HG03066 (cell line): ENCODE data around the gene RAI1.
"Not testable (repeated sequence)": the region's sequence is repeated elsewhere in the genome, so short reads cannot be mapped to it uniquely, and the experiment has no call there.

Experiments
- ATAC-seq: cut with Tn5 transposase; IDR thresholded peaks from one replicate; pipeline ENCODE4 v1.9.1; 2021; ENCODE audit warnings: low read depth; ENCODE audit not compliant: unreplicated experiment

Gene RAI1

DNA sequence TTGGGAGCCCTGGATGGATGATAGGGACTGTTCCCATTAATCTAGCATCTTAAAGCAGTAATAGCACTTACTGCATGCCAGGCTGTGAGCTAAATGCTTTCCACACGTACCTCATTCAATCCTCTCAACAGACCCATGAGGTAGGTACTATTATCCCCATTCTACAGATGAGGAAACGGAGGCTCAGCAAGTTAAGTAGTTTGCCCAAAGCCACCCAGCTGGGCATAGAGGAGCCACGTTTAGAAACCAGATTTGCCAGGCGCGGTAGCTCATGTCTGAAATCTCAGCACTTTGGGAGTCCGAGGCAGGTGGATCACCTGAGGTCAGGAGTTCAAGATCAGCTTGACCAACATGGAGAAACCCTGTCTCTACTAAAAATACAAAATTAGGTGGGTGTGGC is 2.0 kb upstream of the RAI1 start:
- no peak for ATAC-seq

DNA sequence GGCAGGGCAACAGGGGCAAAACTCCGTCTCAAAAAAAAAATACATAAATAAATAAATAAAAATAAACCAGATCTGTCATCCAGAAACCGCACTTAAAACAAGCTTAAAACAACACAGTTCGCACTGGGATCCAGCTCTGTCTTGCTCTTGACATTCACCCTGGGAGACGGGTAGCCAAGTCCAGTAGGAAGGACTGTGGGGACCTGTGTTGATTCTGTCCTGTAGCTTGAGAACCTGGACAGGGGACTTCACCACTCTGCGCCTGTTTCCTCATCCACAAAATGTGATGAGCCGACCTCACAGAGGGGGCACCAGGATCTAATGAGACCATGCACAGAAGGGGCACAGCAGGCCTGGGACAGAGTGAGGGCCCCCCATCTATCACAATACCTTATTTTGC is 1.5 kb upstream of the RAI1 start:
- no peak for ATAC-seq

DNA sequence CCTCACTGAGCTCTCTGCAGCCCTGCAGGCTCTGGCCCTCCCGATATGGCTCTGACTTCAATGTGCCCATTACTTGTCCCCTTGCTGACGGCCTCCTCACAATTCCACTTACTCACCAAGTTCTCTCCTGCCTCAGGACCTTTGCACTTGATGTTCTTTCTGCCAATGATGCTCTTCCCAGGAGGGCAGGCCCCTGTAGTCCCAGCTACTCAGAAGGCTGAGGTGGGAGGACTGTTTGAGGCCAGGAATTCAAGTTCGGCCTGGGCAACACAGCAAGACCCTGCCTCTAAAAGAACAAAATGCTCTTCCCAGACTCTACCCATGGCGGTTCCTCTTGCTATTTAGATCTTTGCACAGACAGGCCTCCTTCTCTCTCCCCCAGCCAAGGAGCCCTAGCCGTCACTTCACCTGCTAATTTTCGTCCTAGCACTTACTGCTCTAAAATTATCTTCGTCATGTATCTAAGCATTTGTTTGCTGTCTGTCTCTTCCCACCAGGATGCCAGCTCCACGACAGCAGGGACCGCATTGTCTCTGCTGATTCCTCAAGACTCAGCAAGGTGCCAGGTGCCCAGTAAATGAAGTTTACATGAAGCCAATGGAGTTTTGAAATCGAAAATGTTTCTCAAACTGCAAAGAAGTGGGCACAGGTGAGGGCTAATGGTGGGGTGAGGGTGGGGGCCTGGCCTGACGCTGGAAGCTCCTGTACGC is 626 bp upstream of the RAI1 start:
- ATAC-seq = no peak

DNA sequence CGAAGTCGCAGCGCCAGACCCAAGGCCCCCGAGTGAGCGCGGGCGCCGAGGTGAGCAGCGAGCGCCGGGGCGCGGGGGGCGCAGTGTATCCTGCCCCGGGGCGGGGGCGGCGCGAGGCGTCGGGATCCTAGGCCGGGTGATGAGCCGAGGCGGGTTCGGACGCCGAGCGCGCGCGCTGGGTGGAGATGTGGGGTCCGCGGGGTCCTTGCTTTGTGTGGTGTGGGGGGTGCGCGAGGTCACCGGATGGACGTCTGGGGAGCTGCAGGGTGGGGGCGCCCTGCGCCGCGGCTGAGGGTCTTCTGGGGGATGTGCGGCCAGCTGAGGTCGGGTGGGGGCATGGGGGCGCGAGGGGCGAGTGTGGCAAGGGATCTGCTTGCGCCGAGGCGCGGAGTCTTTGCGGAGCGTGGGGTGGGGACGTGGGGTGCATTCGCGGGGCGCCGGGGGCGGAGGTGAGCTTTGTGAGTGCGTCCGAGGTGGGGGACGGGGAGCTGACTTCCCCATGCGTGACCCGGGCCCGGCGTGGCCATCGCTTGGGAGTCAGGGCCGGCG is 560 bp downstream of the RAI1 start:
- no peak for ATAC-seq

DNA sequence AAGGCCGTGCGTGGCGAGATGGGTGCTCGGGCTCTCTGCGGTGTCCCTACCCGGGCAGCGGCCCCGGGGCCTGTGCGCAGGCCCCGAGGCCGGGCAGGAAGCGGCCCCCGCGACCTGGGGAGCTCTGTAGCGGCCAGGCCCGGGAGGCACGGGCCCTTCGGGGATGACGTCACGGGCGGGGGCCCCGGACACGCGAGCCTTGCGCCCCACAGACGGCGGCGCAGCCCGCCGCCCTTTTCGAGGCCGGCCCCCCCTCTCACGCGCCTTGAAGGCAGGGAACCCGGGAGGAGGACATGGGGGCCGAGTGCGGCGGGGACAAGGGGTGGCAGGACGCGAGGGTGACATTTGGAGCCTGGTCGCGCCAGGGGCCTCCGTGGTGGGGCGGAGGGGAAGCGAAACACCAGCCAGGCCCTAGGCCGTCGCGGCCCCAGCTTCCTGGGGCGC is 1.1 kb downstream of the RAI1 start:
- no peak for ATAC-seq

DNA sequence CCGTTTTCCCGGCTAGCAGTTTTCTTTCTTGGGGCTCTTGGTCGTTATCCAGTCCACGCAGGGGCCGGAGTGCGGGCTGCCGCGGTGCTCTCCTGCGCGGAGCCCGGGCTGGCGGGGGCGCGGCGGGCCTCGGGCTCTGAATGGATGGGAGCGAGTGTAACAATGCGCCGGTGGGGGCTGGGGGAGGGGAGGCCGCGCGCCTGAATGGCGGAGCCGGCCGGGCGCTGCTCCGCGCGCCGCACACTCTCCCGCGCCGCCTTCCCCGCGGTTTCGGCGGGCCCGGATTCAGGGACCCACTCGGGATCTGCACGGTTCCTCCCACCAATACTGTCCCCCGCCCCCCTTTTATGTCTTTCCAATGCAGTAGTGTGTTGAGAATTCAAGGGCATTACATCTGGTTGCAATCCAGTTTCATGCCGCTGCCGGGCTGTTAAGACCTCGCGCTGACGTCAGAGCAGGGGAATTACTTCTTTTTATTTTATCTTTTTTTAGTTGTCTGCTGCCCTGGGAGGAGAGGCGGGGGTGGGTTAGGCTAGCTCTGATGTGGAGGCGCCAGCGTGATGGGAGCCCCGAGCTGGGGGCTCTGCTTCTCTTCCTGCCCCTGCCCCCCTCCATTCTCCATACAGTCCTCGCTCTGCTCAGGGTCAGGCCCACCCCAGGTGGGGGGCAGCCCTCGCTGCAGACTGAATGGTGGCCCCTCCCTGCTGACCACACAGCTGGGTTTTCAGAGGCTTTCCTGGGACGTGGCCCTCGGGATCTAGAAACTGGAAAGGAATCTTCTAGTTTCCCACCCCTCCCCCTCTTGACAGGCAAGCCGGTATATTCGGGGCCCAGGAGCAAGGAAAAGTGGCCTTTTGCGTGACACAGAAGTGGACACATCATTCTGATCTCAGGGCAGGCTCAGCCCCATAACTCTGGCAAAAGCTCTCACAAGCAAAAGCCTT is 1.8 kb downstream of the RAI1 start:
- no peak for ATAC-seq

DNA sequence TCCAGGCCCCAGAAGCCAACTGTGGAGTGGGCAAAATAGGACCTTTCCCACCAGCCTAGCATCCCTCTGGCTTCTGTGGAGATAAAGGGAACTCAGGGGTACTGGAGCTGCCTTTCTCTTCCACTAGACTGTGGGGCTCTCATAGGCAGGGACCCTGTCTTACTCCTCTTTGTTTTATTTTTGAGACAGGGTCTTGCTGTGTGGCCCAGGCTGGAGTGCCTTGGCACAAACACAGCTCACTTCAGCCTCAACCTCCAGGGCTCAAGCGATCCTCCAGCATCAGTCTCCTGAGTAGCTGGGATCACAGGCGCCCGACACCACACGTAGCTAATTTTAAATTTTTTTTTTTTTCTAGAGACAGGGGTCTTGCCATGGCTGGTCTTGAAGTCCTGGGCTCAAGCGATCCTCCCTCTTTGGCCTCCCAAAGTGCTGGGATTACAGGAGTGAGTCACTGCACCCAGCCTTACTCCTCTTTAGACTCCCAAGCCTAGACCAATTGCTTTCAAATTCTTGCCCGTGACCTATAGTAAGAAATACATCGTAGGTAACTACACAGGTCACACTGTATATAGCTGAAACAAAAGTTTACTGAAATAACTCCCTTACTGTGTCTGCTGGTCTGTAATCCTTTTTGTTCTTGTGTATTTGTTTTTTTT is 2.6 kb downstream of the RAI1 start:
- ATAC-seq = no peak

DNA sequence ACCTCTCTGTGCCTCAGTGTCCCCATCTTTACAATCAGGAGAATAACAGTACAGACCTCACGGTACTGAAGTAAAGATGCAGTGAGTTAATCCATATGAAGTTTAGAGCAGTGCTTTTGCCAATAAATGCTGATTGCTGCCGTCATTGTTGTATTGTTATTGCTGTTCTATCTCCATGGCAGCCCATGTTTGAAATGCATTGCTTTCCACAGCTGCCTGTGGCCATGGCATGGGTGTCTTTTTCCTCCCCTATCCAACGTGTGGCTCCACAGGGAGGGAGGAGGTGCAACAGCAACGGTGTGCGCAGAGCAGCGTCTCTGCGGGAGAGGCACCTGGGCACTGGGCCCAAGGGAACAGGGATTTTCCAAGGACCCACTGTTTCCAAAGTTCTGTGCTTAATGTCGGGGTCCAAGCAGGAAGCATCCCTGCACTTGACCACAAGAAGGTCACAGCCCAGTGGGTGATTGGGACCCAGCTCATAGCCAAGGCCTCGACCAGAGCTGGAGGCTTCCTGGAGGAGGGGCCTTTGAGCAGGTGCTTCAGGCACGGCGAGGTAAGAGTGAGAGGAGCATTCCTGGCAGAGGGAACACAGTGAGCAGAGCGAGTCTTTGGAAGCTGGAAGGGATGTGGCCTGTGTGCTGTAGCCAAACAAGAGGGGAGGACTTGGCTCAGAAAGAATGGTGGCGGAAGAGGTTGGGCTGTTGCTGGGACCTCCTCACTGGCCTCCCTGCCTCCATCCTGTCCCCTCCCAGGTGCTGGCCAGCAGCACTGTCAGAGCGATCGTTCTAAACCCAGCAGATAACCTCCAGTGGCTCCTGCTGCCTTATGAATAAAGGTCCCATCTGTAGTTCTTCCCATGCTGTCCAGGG is 3.9 kb downstream of the RAI1 start:
- no peak for ATAC-seq

DNA sequence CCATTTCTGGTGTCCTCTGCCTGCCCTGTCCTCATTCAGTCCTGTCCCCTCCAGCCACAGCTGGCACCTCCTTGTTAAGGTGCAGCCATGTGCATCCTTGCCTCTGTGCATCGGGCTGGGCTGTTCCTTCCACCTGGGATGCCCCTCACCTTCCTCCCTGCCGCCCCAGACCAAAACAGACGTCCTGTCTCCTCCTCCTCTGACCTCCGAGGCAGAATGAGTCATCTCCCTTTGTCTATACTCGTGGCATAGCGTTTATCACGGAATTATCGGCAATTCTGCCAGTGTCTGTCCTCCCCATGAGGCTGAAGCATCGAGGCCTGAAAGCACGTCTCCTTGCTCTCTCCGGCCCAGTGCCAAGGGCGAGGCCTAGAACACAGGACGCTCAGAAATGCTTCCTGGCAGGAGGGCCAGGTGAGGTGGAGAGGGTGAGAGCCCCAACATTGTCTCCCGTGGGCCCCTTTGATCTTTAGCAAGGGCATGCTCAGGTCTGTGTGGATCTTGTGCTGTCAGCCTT is 4.6 kb downstream of the RAI1 start:
- ATAC-seq = no peak

DNA sequence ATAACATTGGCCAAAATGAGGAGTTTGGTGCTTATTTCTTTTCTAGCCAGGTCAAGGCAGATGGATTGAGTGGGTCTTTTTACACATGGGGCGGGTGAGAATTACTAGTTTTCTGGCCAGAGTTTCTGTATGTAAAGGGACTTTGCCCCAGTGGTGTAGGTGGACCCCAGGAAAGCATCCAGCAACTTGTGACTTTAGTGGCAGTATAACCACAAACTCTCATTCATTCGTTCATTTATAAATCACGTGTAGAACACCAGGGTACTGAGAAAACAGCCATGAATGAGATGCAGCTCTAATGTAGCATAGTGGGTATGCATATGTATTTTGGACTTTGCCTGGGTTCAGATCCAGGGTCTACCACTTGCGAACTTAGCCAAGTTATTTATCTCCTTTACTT is 8.1 kb downstream of the RAI1 start:
- no peak for ATAC-seq

DNA sequence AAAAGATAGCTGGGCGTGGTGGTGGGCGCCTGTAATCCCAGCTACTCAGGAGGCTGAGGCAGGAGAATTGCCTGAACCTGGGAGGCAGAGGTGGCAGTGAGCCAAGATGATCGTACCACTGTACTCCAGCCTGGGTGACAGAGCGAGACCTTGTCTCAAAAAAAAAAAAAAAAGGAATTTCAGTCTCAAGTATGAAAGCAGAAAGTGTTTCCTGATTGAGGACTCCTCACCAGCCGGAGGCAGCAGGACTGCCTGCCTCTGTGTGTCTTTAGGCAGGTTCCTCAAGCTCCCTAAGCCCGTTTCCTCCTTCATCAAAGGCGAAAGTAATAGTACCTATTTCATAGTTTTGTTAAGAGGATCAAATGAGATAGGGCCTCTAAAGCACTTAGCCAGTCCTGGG is 9.0 kb downstream of the RAI1 start:
- not testable (repeated sequence) for ATAC-seq

DNA sequence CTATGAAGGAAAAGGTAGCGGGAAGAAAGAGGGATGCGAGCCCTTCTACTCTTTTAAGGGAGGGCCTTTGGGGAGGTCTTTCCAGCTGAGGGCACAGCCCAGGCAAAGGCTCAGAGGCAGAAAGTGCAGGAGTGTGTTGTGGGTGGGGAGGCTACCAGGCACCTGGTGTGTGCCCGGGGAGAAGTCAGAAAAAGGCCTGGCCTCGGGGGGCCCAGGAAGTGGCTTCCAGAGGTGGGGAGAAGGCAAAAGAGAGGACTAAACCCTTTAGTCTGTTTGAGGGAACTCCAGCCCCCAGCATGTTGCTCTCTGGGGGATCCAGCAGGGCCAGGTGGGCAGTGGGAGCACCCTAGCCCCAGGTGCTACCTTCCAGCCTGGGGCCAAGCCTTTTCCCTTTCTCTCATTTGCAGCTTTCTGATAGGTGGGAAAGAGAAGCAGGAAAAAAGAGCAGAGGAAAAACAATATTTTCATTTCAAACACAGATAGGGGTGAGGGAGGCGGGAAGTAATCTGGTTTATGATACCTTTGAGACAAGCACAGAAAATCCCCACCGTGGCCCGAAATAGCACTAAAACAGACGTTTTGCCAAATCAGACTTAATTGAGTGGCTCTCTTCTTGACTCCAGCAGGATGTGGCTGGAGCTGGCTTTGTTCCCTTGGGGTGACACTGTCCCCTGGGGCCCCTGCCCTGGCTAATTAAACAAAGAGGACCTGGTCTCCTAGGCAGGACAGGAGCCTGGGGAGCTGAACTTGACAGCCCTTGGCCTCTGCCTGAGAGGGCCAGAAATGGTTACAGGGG is 10.4 kb downstream of the RAI1 start:
- ATAC-seq = no peak

DNA sequence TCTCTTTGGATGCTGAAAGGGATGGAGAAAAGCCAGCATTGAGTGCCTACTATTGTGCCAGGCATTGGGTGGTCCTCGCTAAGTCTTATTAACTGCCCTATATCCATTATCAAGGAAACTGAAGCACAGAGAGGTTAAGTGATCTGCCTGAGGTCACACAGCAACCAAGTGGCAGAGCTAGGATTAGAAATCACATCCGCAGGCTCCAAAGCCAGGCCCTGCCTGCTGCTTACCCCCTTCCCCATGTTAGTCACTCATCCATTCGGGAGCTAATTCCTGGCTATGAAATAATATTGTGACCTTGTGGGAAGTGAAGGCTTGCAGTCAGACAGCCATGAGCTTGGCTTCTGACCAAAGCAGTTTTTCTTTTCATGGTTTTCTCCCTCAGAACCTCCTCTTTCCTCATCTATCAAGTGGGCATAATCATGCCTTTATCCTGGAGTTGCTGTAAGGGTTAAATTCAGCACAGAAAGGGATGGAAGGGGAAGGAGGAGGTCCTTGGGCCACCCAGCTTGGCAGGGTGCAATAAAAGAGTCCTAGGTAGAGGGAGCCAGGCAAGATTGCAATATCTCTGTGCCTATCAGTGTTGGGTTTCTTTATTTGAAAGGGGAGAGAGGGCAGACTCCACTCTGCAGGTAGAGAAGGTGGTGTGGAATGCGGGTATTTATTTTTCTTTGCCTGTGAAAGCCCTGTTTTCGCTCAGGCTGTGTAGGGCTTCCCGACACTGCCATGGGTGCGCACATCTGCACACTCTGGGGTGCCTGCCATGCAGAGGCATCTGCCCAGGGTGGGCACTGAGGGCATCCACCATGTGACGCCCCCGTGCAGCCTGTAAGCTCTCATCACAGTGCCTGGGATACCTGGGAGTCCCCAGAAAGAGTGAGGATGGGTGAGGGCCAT is 11.3 kb downstream of the RAI1 start:
- ATAC-seq = no peak

DNA sequence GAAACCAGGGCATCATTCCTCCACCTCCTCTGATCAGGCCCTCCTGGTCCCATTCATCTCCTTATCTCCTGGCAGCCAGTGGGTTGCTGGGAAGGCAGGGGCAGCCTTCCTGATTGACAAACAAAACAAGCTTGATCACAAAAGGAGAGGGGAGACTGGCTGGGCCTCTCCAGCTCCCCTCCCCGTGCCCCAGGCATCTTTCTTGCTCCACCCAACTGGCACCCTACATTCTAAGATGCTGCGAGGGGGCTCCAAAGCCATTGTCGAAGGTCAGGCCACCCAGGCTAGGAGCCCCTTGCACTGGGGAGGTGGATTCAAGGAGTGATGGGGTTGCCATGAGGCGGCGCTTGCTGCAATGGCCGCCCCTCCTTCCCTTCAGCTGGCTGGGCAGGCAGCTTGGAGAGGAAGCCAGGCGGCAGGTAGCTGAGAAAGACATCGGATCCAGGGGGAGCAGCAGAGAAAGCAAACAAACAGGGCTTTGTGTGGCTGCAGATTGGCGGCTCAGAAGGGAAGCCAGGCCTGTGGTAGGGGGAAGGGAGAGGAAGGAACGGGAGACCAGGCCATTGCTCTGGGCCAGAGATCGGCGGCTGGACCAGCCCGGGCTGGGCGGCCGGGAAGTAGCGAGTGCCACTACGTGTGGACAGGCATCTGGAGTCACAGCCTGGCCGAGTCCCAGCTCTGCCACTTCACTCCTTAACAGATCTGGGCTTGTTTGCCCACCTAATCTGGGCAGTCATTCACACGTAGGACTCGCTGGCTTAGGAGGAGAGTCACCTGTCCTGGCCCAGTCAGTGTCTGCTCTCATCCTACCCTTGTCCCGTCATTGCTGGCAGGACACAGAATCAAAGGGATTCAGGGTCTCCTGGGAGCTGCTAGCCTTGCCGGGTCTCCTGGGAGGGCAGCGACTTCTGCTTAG is 12.3 kb downstream of the RAI1 start:
- ATAC-seq = peak; percentile 2

DNA sequence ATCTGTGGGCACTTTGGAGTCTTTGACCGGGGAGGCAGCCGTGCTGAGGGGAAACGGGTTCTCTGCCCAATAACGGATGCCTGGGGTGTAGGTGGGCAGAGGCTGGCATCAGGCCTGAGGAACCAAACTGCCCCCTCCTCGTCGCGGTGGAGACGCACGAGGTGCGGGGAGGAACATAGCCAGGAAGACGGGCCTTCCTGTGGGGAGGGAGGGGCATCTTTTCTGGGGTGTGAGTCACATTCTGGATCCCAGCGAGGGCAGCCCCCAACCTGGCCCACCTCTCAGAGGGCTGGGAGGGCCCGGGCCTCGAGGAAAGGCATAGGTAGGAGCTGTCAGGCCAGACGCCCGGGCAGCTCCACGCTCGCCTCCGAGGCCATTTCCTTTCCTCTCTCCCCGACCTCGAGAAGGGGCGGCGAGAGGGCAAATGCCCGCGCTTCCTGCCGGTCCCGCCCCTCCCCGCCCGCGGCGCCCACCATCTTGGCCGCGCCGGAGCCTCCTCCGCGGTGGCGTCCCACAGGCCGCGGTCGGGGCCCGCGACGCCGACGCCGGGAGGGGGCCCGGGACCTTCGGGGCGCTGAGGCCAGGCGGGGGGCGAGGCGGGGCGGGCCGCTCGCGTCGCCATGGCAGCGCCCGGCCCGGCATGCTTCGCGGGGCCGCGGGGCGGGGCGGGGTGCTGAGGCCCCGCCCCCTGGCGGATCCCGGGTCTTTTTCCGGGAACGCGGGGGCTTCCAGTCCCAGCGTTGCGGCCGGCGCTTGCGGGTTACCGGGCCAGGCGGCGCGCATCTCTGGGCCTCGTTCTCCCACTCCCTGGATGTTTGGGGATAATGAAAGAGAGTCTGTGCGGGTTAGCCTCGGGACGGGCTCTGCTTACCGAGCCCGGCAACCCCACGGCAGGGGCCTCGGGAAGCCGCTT is 13.2 kb downstream of the RAI1 start:
- peak; percentile 49 for ATAC-seq

DNA sequence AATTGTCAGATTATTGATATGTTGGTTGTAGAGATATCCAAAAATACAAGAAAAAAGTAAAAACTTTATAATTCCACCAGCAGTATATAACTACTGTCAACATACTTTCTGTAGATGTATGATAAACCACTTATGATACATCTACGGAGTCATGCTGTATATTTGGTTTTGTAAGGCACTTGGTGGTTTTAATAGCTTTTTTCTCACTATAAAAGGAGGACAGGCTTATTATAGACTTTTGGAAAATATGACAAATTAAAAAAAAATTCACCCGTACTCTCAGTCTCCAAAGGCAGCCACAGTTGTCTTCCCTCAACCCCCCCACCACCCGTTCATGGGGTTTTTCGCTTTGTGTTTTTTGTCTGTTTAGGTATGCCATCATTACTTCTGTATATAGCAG is 14.8 kb downstream of the RAI1 start:
- ATAC-seq = no peak
